Activated CD4-positive, alpha-beta T cell treated with anti-CD3 and anti-CD28 coated beads for 36 hours (primary cell): ENCODE results near the gene WNT9A. TPM values are rescaled to one million over a fixed set of nuclear protein-coding genes. Genes with fewer than 3 reads are reported as not detected.

Experiments
- ATAC-seq: fragments of 200-7000 bp; cut with Tn5 transposase; one replicate; pipeline ENCODE4 v1.10.0; 2021; ENCODE audit warnings: mild to moderate bottlenecking, moderate library complexity
- CTCF ChIA-PET: fragments of 350-600 bp; sonication (Branson Sonifier 250); formaldehyde crosslinking; loops from one replicate; lab custom pipeline; 2021; ENCODE audit warnings: antibody characterized with exemption; lab: Charles Lee
- POLR2A ChIA-PET: fragments of 350-600 bp; sonication (Branson Sonifier 250); formaldehyde crosslinking; loops from one replicate; lab custom pipeline; 2021; ENCODE audit warnings: antibody characterized with exemption, inconsistent platforms; lab: Charles Lee
- DNase-seq: peaks from one replicate; pipeline ENCODE4 v3.0.0-alpha.2; 2020
- H3K27ac Mint-ChIP-seq: one replicate; pipeline ENCODE4 v1.8.0; 2021; ENCODE audit warnings: mixed read lengths
- H3K27me3 Mint-ChIP-seq: one replicate; pipeline ENCODE4 v1.8.0; 2021; ENCODE audit warnings: mixed read lengths
- H3K36me3 Mint-ChIP-seq: one replicate; pipeline ENCODE4 v1.8.0; 2021; ENCODE audit warnings: low read depth, mixed read lengths
- H3K4me1 Mint-ChIP-seq: one replicate; pipeline ENCODE4 v1.8.0; 2021; ENCODE audit warnings: mixed read lengths
- H3K4me3 Mint-ChIP-seq: one replicate; pipeline ENCODE4 v1.8.0; 2021; ENCODE audit warnings: mild to moderate bottlenecking, moderate library complexity, mixed read lengths
- H3K9me3 Mint-ChIP-seq: one replicate; pipeline ENCODE4 v1.8.0; 2021; ENCODE audit warnings: low read depth, mixed read lengths
- intact Hi-C, 2 experiments: fragments of 100-400 bp; cut with DNase I in 1 of 2; cut with micrococcal nuclease in 1 of 2; formaldehyde crosslinking; loops; one replicate each; pipeline versions ENCODE4 v1.14.2 to v1.15.1; 2022 to 2024; cut with DNase I, micrococcal nuclease
- total RNA-seq, 2 experiments: library from RNA; stranded (reverse); gene quantifications; one replicate each; pipeline ENCODE4 v1.2.3, GENCODE V29; 2021

Gene WNT9A
- total RNA-seq, 2 experiments from 2014 or later = 0.04 TPM; not detected in 1

DNA sequence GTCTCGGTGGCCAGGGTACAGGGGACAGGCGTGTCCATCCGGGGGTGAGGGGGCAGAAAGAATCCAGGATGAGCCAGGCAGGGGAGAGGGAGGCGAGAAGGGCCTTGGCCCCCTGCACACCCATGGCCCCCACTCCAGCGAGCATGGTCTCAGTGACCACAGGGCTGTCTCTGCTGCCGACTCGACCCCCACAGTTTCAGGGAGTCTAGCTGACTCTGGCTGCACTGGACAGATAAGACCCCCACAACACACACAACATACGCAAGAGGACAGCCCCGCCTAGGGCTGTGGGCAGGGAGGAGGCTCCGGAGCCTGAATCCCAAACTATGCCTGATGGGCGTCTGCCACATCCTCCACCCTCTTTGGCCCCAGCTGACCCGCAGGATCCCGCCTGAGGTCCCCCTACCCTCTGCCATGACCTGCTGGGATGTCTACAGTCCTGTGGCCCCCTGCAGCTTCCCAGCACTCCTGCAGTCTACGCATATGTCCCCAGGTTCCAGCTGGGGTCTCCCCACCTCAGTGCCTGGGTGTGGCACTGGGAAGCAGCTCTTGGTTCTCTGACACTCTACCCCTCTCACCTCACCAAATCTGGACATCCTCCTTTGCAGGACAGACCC, 22.0 kb downstream of the WNT9A start:
- POLR2A ChIA-PET = no interaction called here

DNA sequence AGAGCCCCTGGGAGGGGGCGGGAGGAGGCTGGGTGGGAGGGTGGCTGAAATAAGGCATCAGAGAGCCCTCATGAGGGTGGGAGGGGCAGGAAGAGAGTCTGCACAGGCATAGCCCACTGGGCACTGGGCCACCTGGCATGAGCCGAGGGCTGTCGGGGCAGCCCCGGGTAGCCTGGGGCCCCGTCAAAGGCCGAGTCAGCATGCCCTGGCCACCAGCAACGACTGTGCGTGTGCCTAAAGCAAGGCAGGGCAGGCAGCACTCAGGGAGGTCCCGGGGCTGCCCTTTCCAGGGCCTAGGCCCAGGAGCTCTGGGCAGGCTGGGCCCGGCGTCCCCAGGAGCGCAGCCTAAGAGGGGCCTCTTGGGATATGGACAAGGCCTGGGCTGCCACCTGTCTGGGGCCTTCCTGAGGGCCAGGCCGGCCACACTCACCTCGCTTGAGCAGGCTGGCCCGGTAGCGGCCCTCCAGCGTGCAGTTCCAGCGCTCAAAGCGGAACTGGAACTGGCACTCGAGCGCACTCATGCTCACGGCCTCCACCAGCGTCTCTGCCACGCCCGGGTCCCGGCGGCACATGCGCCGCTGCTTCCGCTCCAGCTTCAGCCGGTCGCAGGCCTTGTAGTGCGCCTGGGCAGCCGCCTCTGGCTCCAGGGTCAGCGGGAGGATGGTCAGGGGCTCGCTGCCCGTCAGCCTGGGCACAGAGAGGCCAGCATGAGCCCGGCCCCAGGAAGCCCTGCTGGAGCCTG, 22.7 kb downstream of the WNT9A start:
- no peak for ATAC-seq
- H3K4me1 Mint-ChIP-seq = no peaks in the 10 kb centered on the region
- H3K27ac Mint-ChIP-seq = no peak overlapping the region
- DNase-seq = no peak
- H3K4me3 Mint-ChIP-seq = no peak overlapping the region
- CTCF ChIA-PET = no interaction called here
- POLR2A ChIA-PET = no interaction called here
- no peaks in the 10 kb centered on the region for H3K36me3 Mint-ChIP-seq
- no peaks in the 10 kb centered on the region for H3K27me3 Mint-ChIP-seq
- no peaks in the 10 kb centered on the region for H3K9me3 Mint-ChIP-seq
- intact Hi-C loops = no loop called here

More for the DNA sequence above, 22.0 kb downstream of the WNT9A start:
- Mint-ChIP-seq H3K36me3 (no peaks in the 10 kb centered on the region), H3K27ac (no peak overlapping the region), H3K27me3 (no peaks in the 10 kb centered on the region), H3K4me1 (no peaks in the 10 kb centered on the region), H3K4me3 (no peak overlapping the region), H3K9me3 (no peaks in the 10 kb centered on the region)
- ATAC-seq (no peak), DNase-seq (no peak)
- CTCF ChIA-PET = no interaction called here
- intact Hi-C loops = no loop called here

DNA sequence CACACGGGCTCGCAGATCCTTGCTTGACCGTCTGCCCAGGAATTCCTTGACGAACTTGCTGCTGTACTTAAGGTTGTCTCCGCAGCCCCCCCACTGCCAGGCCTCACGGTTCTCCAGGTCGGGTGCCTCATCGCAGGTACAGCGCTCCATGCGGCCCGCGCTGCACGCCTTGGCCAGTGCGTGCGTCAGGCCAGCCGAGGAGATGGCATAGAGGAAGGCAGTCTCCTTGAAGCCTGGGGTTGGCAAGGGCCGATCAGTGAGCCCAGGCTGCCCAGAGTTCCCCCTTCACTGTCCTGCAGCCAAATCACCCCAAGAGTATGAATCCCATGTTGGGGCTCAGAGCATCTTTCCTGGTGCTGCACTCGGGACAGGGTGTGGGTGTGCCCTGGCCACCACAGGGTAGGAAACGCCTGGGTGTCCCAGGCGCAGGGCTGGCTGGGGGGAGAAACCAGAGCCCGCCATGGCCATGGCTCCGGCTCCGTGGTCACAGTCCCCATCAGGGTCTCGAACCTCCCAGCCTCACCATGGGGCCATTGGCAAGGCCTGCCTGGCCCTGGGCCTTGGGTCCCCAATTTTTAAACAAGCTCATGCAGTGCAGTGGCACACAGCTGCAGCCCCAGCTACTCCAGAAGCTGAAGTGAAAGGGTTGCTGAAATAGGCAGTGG, 23.4 kb downstream of the WNT9A start:
- ATAC-seq (no peak), DNase-seq (no peak)
- intact Hi-C loops = no loop called here
- ChIA-PET POLR2A (no interaction called here), CTCF (no interaction called here)
- H3K4me3 Mint-ChIP-seq = no peak overlapping the region
- H3K27me3 Mint-ChIP-seq = no peaks in the 10 kb centered on the region
- no peaks in the 10 kb centered on the region for H3K4me1 Mint-ChIP-seq
- no peaks in the 10 kb centered on the region for H3K36me3 Mint-ChIP-seq
- H3K9me3 Mint-ChIP-seq = no peaks in the 10 kb centered on the region
- no peak overlapping the region for H3K27ac Mint-ChIP-seq

DNA sequence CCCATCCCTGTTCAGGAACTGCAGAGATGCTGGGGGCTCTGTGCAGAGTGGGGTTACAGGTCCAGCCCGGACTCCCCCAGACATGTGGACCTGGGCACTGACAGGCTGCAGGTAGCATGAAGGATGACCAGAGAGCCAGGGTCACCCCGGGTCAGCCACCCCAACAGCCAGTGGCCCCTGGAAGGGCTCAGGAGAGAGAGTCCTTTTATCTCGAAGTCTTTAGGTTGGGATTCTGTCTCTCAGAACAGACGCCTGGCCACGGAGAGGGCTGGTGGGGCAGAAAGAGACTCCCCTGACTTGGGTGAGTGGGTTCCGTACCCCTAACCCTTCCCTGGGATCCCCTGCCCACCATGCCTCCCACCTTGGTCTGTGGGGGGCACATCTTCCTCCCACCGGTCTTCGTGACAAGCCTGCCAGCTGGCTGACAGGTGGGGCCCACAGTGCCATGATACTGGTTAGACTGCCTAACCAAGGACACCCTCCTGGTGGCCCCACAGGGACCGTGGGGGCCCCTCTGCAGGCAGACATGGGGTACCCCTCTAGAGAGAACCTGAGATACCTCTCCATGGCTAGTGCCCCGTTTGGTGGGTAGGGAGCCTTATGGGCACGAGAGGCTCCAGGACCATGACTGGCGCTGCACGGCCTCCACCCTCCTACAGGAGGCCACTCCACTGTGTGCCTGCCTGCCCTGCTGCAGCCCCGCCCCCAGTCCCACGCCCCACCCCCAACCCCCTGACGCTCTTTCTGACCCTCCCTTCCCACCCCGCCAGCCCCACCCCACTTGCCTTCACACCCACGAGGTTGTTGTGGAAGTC, 24.2 kb downstream of the WNT9A start:
- Mint-ChIP-seq H3K27ac (no peak overlapping the region), H3K4me1 (no peaks in the 10 kb centered on the region), H3K36me3 (no peaks in the 10 kb centered on the region), H3K4me3 (no peak overlapping the region), H3K9me3 (no peaks in the 10 kb centered on the region), H3K27me3 (no peaks in the 10 kb centered on the region)
- DNase-seq (no peak), ATAC-seq (no peak)
- ChIA-PET POLR2A (no interaction called here), CTCF (no interaction called here)
- intact Hi-C loops = no loop called here

DNA sequence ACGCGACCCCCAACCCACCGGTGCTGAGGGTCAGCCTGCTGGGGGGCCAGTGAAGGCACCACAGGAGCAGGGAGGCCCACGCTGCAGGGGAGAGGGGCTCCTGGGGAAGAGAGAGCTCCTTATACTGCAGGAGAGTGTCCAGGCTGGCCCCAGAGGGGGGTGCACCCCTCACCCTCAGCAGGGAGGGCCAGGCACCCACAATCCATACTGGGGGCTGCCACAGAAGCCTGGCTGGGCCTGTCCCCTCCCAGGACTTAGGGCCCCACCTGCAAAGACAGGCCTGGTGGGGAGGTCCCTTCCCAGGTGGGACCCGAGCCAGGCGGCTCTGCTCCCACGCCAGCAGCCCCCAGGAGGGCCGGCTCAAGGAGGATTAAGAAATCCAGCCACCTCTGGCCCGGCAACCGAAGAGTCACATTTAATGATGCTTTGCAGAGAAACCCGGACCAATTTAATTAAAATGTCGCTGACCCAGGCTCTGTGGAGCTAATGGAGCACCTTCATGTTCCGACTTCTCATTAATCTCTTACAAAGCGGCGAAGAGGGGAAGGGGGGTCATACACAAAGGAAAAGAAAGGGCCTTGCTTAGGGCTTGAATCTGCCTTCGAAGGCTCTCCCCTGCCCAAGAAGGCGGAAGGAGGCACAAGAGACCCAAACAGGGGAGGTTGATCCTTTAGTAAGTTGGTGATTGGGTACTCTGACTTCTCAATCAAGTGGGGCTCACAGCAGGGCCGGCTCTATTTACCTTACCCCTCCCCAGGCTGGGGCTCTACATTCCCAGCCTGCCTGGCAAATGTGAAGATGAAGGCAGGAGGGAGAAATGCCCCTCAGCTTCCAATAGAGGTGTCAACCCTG, 25.0 kb downstream of the WNT9A start:
- intact Hi-C loops = no loop called here
- Mint-ChIP-seq H3K27ac (no peak overlapping the region), H3K36me3 (no peaks in the 10 kb centered on the region), H3K4me1 (no peaks in the 10 kb centered on the region), H3K27me3 (no peaks in the 10 kb centered on the region), H3K4me3 (no peak overlapping the region), H3K9me3 (no peaks in the 10 kb centered on the region)
- DNase-seq (no peak), ATAC-seq (no peak)
- CTCF ChIA-PET = no interaction called here
- POLR2A ChIA-PET = no interaction called here

DNA sequence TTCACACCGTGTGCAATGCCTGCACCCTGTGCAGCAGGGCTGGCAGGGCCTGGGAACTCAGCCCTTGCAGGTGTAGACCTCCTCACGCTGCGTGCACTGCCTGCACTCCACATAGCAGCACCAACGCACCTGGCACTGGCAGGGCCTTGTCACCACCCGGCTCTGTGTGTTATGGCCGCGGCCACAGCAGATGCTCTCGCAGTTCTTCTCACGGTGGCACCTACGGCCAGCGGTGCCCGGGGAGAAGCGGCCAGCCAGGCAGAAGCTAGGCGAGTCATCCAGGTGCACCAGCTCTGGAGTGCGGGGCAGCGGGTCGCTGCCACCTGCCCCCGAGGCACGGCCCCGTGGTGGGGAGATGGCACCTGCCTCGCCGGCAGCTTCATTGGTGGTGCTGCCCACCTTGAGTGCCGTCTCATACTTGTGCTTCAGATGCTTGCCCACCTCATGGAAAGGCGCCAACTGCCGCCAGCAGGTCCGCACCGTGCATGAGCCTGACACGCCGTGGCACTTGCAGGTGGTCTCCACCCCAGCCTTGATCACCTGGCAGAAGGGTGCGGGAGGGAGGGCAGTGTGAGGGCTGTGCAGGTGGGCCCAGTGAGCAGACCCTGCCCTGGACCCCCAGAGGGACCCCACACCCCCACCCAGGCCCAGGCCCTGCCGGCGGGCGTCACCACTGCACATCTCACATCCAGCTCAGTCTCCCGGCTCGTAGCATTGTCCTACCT, 26.1 kb downstream of the WNT9A start:
- ATAC-seq (no peak), DNase-seq (no peak)
- no peaks in the 10 kb centered on the region for H3K27me3 Mint-ChIP-seq
- no peak overlapping the region for H3K27ac Mint-ChIP-seq
- no peaks in the 10 kb centered on the region for H3K4me1 Mint-ChIP-seq
- ChIA-PET CTCF (interaction anchor here (0.5 kb wide), 1 partner anchor 27 kb away, joined by 3 read pairs; no protein-coding TSS in a partner anchor), POLR2A (no interaction called here)
- intact Hi-C loops = no loop called here
- H3K36me3 Mint-ChIP-seq = no peaks in the 10 kb centered on the region
- H3K4me3 Mint-ChIP-seq = no peak overlapping the region
- H3K9me3 Mint-ChIP-seq = no peaks in the 10 kb centered on the region

DNA sequence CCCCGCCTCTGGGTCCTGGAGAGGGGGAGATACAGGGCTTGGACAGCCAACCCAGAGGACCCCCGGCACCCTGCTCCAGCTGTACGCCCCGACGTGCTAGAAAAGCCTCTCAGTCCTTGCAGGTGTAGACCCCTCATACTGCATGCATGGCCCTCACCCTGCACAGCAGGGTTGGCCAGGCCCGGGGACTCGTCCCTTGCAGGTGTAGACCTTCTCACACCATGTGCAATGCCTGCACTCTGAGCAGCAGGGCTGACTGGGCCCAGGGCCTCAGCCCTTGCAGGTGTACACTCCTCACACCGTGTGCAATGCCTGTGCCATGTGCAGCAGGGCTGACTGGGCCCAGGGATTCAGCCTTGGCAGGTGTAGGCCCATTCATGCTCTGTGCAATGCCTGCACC, 26.8 kb downstream of the WNT9A start:
- intact Hi-C loops = no loop called here
- CTCF ChIA-PET = interaction anchor here (1.1 kb wide), 1 partner anchor 160 kb away, joined by 3 read pairs; no protein-coding TSS in a partner anchor
- Mint-ChIP-seq H3K36me3 (no peaks in the 10 kb centered on the region), H3K9me3 (no peaks in the 10 kb centered on the region), H3K4me3 (no peak overlapping the region), H3K27me3 (no peaks in the 10 kb centered on the region), H3K4me1 (no peaks in the 10 kb centered on the region), H3K27ac (no peak overlapping the region)
- DNase-seq (no peak), ATAC-seq (no peak)
- POLR2A ChIA-PET = no interaction called here

DNA sequence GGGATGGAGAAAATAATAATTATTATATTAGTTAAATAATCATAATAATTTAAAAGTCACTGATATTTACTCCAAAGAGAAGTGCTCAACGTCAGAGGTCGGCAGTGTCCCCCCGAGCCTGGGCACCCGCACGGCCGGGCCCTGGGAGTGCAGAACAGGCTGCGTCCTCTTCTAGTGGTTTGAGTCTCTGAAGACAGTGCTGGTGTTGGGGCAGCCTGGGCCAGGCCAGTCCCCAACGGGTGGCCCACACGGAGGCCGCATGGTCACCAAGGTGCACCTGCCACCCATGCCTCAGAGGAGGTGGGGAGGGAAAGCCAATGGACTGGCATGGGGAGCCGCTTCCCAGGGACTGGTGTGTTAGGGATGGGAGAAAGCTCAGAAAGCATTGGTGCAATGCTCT, 27.3 kb downstream of the WNT9A start:
- H3K4me1 Mint-ChIP-seq = no peaks in the 10 kb centered on the region
- H3K27me3 Mint-ChIP-seq = no peaks in the 10 kb centered on the region
- DNase-seq = no peak
- no peaks in the 10 kb centered on the region for H3K36me3 Mint-ChIP-seq
- no peak overlapping the region for H3K4me3 Mint-ChIP-seq
- intact Hi-C loops = no loop called here
- H3K9me3 Mint-ChIP-seq = no peaks in the 10 kb centered on the region
- H3K27ac Mint-ChIP-seq = no peak overlapping the region
- POLR2A ChIA-PET = no interaction called here
- CTCF ChIA-PET = interaction anchor here (1.1 kb wide), 1 partner anchor 160 kb away, joined by 3 read pairs; no protein-coding TSS in a partner anchor
- ATAC-seq = no peak

DNA sequence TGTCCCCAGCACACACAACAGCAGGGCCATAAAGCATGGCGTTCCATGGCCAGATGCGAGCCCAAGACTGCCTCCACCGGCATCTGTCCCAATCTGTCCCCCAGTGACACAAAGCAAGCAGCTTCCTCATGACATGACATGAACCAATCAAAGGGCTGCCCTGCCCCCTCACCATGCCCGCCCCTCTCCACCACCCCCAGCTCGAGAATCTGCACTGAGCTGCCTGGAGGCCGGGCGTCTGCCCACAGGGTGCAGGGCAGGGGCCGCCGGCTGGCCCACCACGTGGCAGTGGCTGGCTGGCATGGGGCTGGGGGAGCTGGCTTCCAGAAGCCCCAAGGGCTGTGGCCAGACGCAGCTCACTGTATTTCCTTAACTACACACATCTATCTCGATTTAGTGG, 27.8 kb downstream of the WNT9A start:
- H3K4me1 Mint-ChIP-seq = no peaks in the 10 kb centered on the region
- H3K4me3 Mint-ChIP-seq = no peak overlapping the region
- CTCF ChIA-PET = interaction anchor here (1.1 kb wide), 1 partner anchor 159 kb away, joined by 3 read pairs; no protein-coding TSS in a partner anchor
- ATAC-seq (no peak), DNase-seq (no peak)
- intact Hi-C loops = no loop called here
- no peak overlapping the region for H3K27ac Mint-ChIP-seq
- no peaks in the 10 kb centered on the region for H3K27me3 Mint-ChIP-seq
- POLR2A ChIA-PET = no interaction called here
- H3K36me3 Mint-ChIP-seq = no peaks in the 10 kb centered on the region
- H3K9me3 Mint-ChIP-seq = no peaks in the 10 kb centered on the region

DNA sequence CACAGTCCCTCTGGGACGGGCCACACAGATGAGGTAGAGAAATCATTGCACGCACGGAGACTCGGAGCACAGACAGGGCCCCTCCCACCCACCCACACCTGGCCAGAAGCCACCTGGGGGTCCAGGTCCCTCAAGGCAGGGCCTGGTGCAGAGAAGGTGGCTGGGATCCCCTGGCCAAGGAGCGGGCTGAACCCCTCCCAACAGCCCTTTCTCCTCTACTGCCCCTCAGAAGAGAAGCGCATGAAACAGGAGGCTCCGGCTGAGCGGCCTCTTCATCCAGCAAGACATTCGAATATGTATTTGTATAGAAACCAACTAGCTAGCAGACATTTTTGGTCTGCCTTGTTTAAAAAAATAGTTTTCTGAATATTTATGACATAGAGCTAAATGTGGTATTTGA, 29.0 kb downstream of the WNT9A start:
- no peaks in the 10 kb centered on the region for H3K4me1 Mint-ChIP-seq
- H3K27ac Mint-ChIP-seq = no peak overlapping the region
- DNase-seq (no peak), ATAC-seq (no peak)
- intact Hi-C loops = no loop called here
- H3K4me3 Mint-ChIP-seq = no peak overlapping the region
- no peaks in the 10 kb centered on the region for H3K9me3 Mint-ChIP-seq
- H3K27me3 Mint-ChIP-seq = no peaks in the 10 kb centered on the region
- CTCF ChIA-PET = no interaction called here
- no peaks in the 10 kb centered on the region for H3K36me3 Mint-ChIP-seq
- POLR2A ChIA-PET = no interaction called here
